ENCODE measurements around the gene HBP1. TPM values are rescaled to one million over a fixed set of nuclear protein-coding genes. Genes with fewer than 3 reads are reported as not detected.

Gene HBP1
- total and polyA plus RNA-seq, 2 of the 8 experiments (the other 6 are each of a cell fraction or from before 2014, with no cell fraction given) = 28.9 to 29.2 TPM

DNA sequence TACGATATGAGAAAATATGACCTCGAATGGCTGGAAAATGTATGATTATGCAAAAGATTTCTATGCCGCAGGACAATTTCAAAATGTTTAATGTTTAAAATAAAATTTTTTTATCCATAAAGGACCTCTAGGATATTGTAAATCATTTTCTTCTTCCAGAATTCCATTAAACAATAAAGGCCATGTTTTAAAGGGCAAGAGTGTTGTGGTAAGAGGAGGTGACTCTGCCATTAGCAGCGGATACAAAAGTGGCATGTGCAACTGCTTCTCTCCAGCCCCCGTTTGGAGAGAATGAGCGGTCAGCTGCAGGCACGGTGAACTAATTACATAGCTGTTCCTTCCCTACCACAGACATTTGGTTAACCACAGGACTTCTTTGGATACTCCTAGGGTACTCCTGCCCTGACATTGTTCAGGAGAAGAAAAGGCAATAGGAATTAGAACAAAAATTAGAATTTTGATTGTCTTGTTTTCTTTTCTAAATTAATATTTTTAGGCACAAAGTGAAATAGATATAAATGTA lies 63.8 kb downstream of the HBP1 start:
- TF ChIP-seq EZH2 (IDR thresholded peaks at IDR 0.05; ENCODE audit: low read depth, low read length, severe bottlenecking) (no peak), POLR2A (IDR thresholded peaks at IDR 0.05; ENCODE audit: control extremely low read depth in 1 of 2, low read depth in 2 of 2, low read length in 2 of 2) (no peak), SRF (IDR thresholded peaks at IDR 0.05; ENCODE audit: low read depth, low read length) (no peak), CHD2 (IDR thresholded peaks at IDR 0.05; ENCODE audit: low read length) (no peak), POU5F1 (IDR thresholded peaks at IDR 0.05; ENCODE audit: low read depth, low read length) (no peak), RXRA (IDR thresholded peaks at IDR 0.05; ENCODE audit: insufficient read depth, low read depth, low read length) (no peak), GTF2F1 (IDR thresholded peaks at IDR 0.05; ENCODE audit: borderline replicate concordance, low read depth, low read length) (no peak), CEBPB (IDR thresholded peaks at IDR 0.05; ENCODE audit: low read depth, low read length) (no peak), NANOG (IDR thresholded peaks at IDR 0.05; ENCODE audit: insufficient read depth, low read depth, low read length, poor library complexity, severe bottlenecking) (no peak)
- TF ChIP-seq, protein P1, sequence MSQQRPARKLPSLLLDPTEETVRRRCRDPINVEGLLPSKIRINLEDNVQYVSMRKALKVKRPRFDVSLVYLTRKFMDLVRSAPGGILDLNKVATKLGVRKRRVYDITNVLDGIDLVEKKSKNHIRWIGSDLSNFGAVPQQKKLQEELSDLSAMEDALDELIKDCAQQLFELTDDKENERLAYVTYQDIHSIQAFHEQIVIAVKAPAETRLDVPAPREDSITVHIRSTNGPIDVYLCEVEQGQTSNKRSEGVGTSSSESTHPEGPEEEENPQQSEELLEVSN (IDR thresholded peaks at IDR 0.05) = no peak
- FAIRE-seq = no peak
- Histone ChIP-seq H2BK5ac (ENCODE audit: low read depth, low read length) (no peak overlapping the region), H2AK5ac (ENCODE audit: low read depth, low read length) (no peak overlapping the region), H4K91ac (replicated peaks; ENCODE audit: insufficient read length, low read length) (no peak overlapping the region), H2AFZ (ENCODE audit: low read length) (no peak overlapping the region), H2BK12ac (ENCODE audit: low read depth, low read length) (no peak overlapping the region), H3K9ac (replicated peaks in 1 of 4; ENCODE audit: extremely low read depth in 1 of 4, low read depth in 3 of 4, low read length in 3 of 4) (no peak overlapping the region), H3K9me3 (ENCODE audit: insufficient read depth in 2 of 2, low read depth in 1 of 2, low read length in 1 of 2) (no peaks in the 10 kb centered on the region), H3K79me2 (ENCODE audit: control insufficient read depth in 1 of 2, insufficient read depth in 2 of 2, low read length in 2 of 2) (no peaks in the 10 kb centered on the region), H4K8ac (ENCODE audit: extremely low read depth, insufficient read depth, low read length) (no peak overlapping the region), H4K20me1 (replicated peaks in 1 of 2; ENCODE audit: control insufficient read depth in 1 of 2, insufficient read depth in 2 of 2, low read length in 2 of 2) (no peaks in the 10 kb centered on the region), H3K4me2 (ENCODE audit: insufficient read depth in 1 of 2, low read depth in 2 of 2, low read length in 2 of 2) (no peak overlapping the region), H2BK120ac (replicated peaks; ENCODE audit: low read depth, low read length) (no peak overlapping the region), H2BK15ac (ENCODE audit: low read length) (no peak overlapping the region), H3K4me1 (replicated peaks in 1 of 4; ENCODE audit: control insufficient read depth in 3 of 4, insufficient read depth in 4 of 4, low read length in 3 of 4) (peaks cover 0 to 9% (median 2%) of the 10 kb centered on the region in 4 experiments; a peak in 3 of 7 replicates), H3K27ac (ENCODE audit: low read depth, low read length) (no peak overlapping the region), H3K23me2 (ENCODE audit: low read depth, low read length) (no peaks in the 10 kb centered on the region), H3K23ac (ENCODE audit: insufficient read length) (no peak overlapping the region), H3K18ac (ENCODE audit: extremely low read depth, low read length) (no peak overlapping the region), H3K56ac (replicated peaks; ENCODE audit: insufficient read length, low read depth, low read length) (no peak overlapping the region), H2BK20ac (ENCODE audit: low read length) (no peak overlapping the region), H3K4ac (replicated peaks; ENCODE audit: insufficient read length, low read depth, low read length) (no peak overlapping the region), H3K36me3 (ENCODE audit: control insufficient read depth in 2 of 4, insufficient read depth in 4 of 4, low read length in 3 of 4) (no peaks in the 10 kb centered on the region), H3K14ac (ENCODE audit: insufficient read length) (no peak overlapping the region), H3K27me3 (replicated peaks in 1 of 4; ENCODE audit: control insufficient read depth in 3 of 4, extremely low read depth in 1 of 4, insufficient read depth in 3 of 4, low read length in 3 of 4) (no peaks in the 10 kb centered on the region), H3K4me3 (ENCODE audit: extremely low read depth in 1 of 4, insufficient read depth in 2 of 4, low read depth in 3 of 4, low read length in 4 of 4) (no peak overlapping the region), H4K5ac (ENCODE audit: insufficient read length, low read depth, low read length) (no peak overlapping the region), H3K79me1 (ENCODE audit: low read depth, low read length) (no peaks in the 10 kb centered on the region)
- 83% methylated on average over 7 of the region's 7 CpGs; no CpG with 5 or more reads in 1 of the 2 experiments for WGBS, 2 experiments (ENCODE audit: extremely low coverage in 1 of 2, insufficient coverage in 1 of 2, insufficient read length in 1 of 2, insufficient replicate concordance in 2 of 2, low coverage in 1 of 2, low lambda C conversion rate in 2 of 2, missing lambda C conversion rate in 1 of 2)
- no peak for DNase-seq (ENCODE audit: low read depth in 1 of 2, low spot score in 2 of 2)
- CTCF ChIA-PET (ENCODE audit: partially characterized antibody) = no interaction called here
- POLR2A ChIA-PET (ENCODE audit: partially characterized antibody) = no interaction called here

All from H1 (cell line).